OCI-LY1 (cell line): ENCODE results near the gene KCNH1.

Experiments used
- H2AFZ ChIP-seq: fragments of 200-600 bp; sonication (generic), shearing (Covaris generic); 2 replicates; pipeline ENCODE4 v1.6.0; 2014; ENCODE audit warnings: antibody characterized with exemption, mild to moderate bottlenecking, low read length
- H3F3A ChIP-seq: fragments of 200-600 bp; sonication (generic), shearing (Covaris generic); 2 replicates; pipeline ENCODE4 v1.6.0; 2014; ENCODE audit warnings: mild to moderate bottlenecking, antibody characterized with exemption, low read length, moderate library complexity; ENCODE audit not compliant: insufficient read depth
- H3K27ac ChIP-seq: fragments of 200-600 bp; sonication (generic); 2 replicates; pipeline ENCODE4 v1.5.1; 2014; ENCODE audit warnings: low read length, mixed run types, mild to moderate bottlenecking, low read depth; ENCODE audit not compliant: poor library complexity, severe bottlenecking
- H3K27me3 ChIP-seq: fragments of 200-600 bp; sonication (generic); 2 replicates; pipeline ENCODE4 v1.6.0; 2014; ENCODE audit warnings: antibody characterized with exemption, mild to moderate bottlenecking, low read length, moderate library complexity; ENCODE audit not compliant: insufficient read depth
- H3K36me3 ChIP-seq: fragments of 200-600 bp; sonication (generic); 2 replicates; pipeline ENCODE4 v1.6.1; 2014; ENCODE audit warnings: mild to moderate bottlenecking, antibody characterized with exemption, low read length, moderate library complexity, mixed read lengths; ENCODE audit not compliant: insufficient read depth
- H3K4me1 ChIP-seq: fragments of 200-600 bp; sonication (generic); 2 replicates; pipeline ENCODE4 v1.5.1; 2014; ENCODE audit warnings: mild to moderate bottlenecking, low read length, moderate library complexity; ENCODE audit not compliant: insufficient read depth, severe bottlenecking
- H3K4me2 ChIP-seq: fragments of 200-600 bp; sonication (generic), shearing (Covaris generic); 2 replicates; pipeline ENCODE4 v1.6.1; 2014; ENCODE audit warnings: low read length
- H3K4me3 ChIP-seq: fragments of 200-600 bp; sonication (generic); 2 replicates; pipeline ENCODE4 v1.5.1; 2014; ENCODE audit warnings: low read length, low read depth, mild to moderate bottlenecking, mixed read lengths; ENCODE audit not compliant: poor library complexity, severe bottlenecking
- H3K79me2 ChIP-seq: fragments of 200-600 bp; shearing (Covaris generic); 2 replicates; pipeline ENCODE4 v1.6.1; 2016; ENCODE audit warnings: mixed run types, low read length, mixed read lengths; ENCODE audit not compliant: insufficient read depth
- H3K9ac ChIP-seq: fragments of 200-600 bp; sonication (generic), shearing (Covaris generic); 2 replicates; pipeline ENCODE4 v1.6.1; 2014; ENCODE audit warnings: mild to moderate bottlenecking, low read length, mixed read lengths
- H3K9me2 ChIP-seq: fragments of 200-600 bp; sonication (generic), shearing (Covaris generic); 2 replicates; pipeline ENCODE4 v1.6.1; 2014; ENCODE audit warnings: low read depth, mild to moderate bottlenecking, low read length, mixed read lengths
- H3K9me3 ChIP-seq: fragments of 200-600 bp; shearing (Covaris generic); 2 replicates; pipeline ENCODE4 v1.6.1; 2014; ENCODE audit warnings: low read length, mixed read lengths
- H4K20me1 ChIP-seq: fragments of 200-600 bp; sonication (generic), shearing (Covaris generic); 2 replicates; pipeline ENCODE4 v1.6.0; 2016; ENCODE audit warnings: mild to moderate bottlenecking, low read length; ENCODE audit not compliant: insufficient read depth
- EZH2 ChIP-seq: fragments of 200-600 bp; sonication (generic), shearing (Covaris generic); IDR thresholded peaks from 2 replicates; pipeline ENCODE4 v1.8.0; 2017; ENCODE audit warnings: borderline replicate concordance, mixed run types, mild to moderate bottlenecking, antibody characterized with exemption, low read length, moderate library complexity, mixed read lengths
- TF ChIP-seq, protein P1 (sequence below): fragments of 200-600 bp; sonication (generic), shearing (Covaris generic); IDR thresholded peaks from 2 replicates; pipeline ENCODE4 v1.5.1; 2017; ENCODE audit warnings: mild to moderate bottlenecking, antibody characterized with exemption, low read length, moderate library complexity, mixed read lengths

The KCNH1 gene

DNA sequence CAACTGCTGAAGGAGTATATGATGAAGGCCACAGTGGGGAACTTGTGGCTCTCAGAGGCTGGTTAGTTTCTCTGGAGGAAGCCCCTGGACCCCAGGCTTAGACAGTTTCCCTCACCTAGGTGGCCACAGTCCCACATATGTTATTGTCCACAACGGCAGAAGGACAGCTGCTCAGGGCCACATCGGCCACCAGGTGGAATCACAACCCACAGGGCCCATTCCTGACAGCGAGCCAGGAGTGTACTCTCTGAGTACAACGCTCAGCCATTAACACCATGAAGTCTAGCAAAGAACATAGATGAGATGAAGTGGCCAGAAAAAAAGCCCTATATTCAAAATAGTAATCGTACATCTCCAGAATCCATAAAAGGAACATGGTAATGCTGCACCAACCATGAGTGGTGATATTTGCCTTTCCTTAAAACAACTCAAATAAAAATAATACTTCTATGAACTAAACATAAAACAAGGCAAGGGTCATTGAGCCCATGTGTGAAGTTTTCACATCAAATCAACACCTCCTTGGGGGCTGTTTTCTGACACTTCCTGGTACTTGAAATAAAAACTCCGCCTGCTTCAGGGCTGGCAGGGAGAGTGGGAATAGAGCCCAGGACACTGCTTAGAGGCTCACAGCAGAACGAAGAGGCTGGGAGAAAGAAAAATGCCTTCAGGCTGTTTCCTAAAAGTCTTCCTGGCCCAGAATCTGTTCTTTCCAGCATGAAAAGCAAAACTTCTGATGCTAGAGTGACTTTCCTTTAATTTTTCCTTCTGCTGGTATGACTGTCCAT is 421.9 kb downstream of the KCNH1 start:
- no peak for TF ChIP-seq EZH2
- TF ChIP-seq, protein P1, sequence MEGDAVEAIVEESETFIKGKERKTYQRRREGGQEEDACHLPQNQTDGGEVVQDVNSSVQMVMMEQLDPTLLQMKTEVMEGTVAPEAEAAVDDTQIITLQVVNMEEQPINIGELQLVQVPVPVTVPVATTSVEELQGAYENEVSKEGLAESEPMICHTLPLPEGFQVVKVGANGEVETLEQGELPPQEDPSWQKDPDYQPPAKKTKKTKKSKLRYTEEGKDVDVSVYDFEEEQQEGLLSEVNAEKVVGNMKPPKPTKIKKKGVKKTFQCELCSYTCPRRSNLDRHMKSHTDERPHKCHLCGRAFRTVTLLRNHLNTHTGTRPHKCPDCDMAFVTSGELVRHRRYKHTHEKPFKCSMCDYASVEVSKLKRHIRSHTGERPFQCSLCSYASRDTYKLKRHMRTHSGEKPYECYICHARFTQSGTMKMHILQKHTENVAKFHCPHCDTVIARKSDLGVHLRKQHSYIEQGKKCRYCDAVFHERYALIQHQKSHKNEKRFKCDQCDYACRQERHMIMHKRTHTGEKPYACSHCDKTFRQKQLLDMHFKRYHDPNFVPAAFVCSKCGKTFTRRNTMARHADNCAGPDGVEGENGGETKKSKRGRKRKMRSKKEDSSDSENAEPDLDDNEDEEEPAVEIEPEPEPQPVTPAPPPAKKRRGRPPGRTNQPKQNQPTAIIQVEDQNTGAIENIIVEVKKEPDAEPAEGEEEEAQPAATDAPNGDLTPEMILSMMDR, result no peak
- no peaks in the 10 kb centered on the region for H3K4me1 ChIP-seq
- H3K36me3 ChIP-seq, result no peaks in the 10 kb centered on the region
- no peaks in the 10 kb centered on the region for H3F3A ChIP-seq
- no peaks in the 10 kb centered on the region for H3K27me3 ChIP-seq
- no peaks in the 10 kb centered on the region for H3K9me2 ChIP-seq
- no peak overlapping the region for H3K4me3 ChIP-seq
- H3K4me2 ChIP-seq, result no peak overlapping the region
- H3K27ac ChIP-seq, result no peak overlapping the region
- no peak overlapping the region for H3K9ac ChIP-seq
- no peaks in the 10 kb centered on the region for H3K9me3 ChIP-seq
- H2AFZ ChIP-seq, result no peak overlapping the region
- no peaks in the 10 kb centered on the region for H4K20me1 ChIP-seq
- H3K79me2 ChIP-seq, result no peaks in the 10 kb centered on the region

DNA sequence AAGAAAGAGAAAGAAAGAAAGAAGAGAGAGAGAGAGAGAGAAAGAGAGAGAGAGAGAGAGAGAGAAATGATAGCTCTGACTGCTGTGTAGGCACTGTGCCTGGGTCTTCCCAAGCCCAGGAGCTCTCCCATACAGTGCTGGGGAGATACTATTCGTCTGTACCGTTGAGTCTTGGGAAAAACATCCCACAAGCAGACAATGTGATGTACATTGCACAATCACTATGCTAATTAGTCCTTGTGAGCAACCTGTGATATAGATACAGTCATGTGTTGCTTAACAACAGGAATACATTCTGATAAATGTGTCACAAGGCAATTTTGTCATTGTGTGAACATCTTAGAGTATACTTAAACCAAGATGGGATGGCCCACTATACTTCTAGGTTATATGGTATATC is 424.2 kb downstream of the KCNH1 start:
- H3K9ac ChIP-seq, result no peak overlapping the region
- no peaks in the 10 kb centered on the region for H4K20me1 ChIP-seq
- TF ChIP-seq, protein P1, result no peak
- TF ChIP-seq EZH2, result no peak
- H3K27ac ChIP-seq, result no peak overlapping the region
- no peaks in the 10 kb centered on the region for H3K36me3 ChIP-seq
- H3F3A ChIP-seq, result no peaks in the 10 kb centered on the region
- H3K27me3 ChIP-seq, result no peaks in the 10 kb centered on the region
- H3K4me3 ChIP-seq, result no peak overlapping the region
- H3K4me1 ChIP-seq, result no peaks in the 10 kb centered on the region
- H3K4me2 ChIP-seq, result no peak overlapping the region
- H3K79me2 ChIP-seq, result no peaks in the 10 kb centered on the region
- no peak overlapping the region for H2AFZ ChIP-seq
- H3K9me3 ChIP-seq, result no peaks in the 10 kb centered on the region
- H3K9me2 ChIP-seq, result no peaks in the 10 kb centered on the region

DNA sequence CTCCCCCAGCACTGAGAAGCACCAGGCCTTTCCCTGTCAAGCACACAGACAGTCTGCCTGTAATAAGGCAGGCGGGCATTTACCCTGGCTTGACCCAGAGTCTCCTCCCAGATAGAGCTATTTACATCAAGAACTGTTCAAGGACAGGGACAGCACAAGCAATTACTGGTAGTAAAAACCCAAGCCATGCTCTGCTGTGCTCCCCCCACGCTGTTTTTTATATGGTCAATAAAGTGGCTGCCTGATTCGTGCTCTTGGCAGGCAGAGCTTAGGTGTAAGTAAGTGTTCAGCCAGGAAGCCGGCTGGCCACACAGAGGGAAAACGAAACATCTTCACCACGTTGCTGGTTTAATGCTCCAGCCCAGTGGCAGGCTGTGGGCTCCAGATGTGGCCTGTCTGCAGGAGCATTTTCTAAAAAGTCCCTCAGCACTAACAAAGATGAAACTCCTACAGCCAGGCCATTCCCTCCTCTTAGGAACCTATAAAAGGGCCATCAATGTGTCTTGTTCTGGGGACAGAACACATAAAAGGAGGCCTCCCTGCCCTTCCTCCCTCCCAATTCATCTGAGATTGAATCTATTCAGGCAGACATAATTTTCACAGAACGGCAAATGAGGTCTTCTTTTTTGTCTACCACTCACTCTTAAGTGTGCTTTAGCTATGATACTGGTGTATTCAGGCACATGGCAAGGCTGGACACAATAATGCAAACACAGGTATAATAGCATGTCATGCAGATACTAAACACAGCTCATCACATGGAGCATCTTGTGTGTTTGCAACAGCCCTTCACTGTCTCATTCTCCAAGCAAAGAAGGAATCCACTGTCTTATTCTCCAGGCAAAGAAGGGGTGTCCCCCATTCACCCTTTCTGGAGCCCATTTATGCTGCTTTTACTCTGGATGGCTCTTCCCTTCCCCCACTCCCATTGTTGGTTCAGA is 426.4 kb downstream of the KCNH1 start:
- Histone ChIP-seq H3K4me1 (no peaks in the 10 kb centered on the region), H3F3A (no peaks in the 10 kb centered on the region), H3K27me3 (no peaks in the 10 kb centered on the region), H3K9me2 (no peaks in the 10 kb centered on the region), H3K79me2 (no peaks in the 10 kb centered on the region), H3K36me3 (no peaks in the 10 kb centered on the region), H2AFZ (no peak overlapping the region), H4K20me1 (no peaks in the 10 kb centered on the region), H3K9me3 (no peaks in the 10 kb centered on the region), H3K27ac (no peak overlapping the region), H3K4me2 (no peak overlapping the region), H3K9ac (no peak overlapping the region), H3K4me3 (no peak overlapping the region)
- no peak for TF ChIP-seq EZH2
- TF ChIP-seq, protein P1, result no peak
